ENCODE results near the gene VAMP1.
A peak's percentile ranks its signal among the peaks of the same experiment; 100 is the strongest.
"Not testable (repeated sequence)": the region's sequence is repeated elsewhere in the genome, so short reads cannot be mapped to it uniquely, and the experiment has no call there.

Gene VAMP1, protein sequence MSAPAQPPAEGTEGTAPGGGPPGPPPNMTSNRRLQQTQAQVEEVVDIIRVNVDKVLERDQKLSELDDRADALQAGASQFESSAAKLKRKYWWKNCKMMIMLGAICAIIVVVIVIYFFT

DNA sequence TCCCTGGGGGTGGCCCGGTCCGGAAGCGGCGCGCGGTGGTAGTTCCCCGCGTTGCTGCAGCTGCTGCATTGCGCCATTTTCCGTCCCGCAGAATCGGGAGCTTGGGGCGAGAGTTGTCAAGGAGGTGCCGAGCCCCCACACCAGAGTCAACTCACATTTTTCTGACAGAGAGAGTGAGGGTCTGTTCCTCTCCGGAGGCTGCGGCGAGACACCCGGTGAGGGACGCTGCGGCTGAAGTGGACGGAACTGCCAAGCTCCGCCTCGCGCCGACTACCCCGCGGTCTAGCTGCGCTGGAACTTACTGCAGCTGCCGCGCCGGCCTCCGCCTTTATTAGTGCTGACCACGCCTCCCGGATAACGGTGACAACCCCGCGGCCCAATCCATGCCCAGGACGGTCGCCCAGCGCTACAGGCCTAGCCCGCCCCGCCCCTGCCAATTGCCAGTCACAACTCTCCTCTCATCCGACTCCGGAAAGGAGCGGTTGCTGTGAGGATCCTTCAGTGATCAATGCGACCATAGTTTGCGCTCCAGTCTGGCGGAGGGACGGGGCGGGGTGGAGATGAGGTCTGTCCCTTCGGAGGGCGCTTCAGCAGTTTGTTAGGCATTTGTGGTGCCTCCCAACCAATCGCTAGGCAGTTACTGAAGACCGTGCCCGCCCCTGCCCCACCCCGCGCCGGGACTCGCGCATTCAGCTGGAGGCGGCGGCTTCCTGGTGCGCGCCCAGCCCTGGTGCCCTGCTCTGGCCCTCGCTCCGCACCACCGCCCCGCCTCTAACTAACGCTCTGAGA, at the start of gene VAMP1:
VAMP1 (minus strand) TSS at position 303 of the 789 bp plus-strand sequence; CDS start at position 157, 146 bp downstream.
- peak; percentile 95 for ATAC-seq
- Mint-ChIP-seq H3K4me1 (peaks cover 57% of the 10 kb centered on the region), H3K27me3 (no peaks in the 10 kb centered on the region), H3K4me3 (peak within 1 kb of the TSS; percentile 78 to 88), H3K9me3 (peaks cover 0 to 4% of the 10 kb centered on the region in 2 donors), H3K27ac (peak within 1 kb of the TSS; percentile 76 to 91)
- DNase-seq, result peak; percentile 98 to 99

DNA sequence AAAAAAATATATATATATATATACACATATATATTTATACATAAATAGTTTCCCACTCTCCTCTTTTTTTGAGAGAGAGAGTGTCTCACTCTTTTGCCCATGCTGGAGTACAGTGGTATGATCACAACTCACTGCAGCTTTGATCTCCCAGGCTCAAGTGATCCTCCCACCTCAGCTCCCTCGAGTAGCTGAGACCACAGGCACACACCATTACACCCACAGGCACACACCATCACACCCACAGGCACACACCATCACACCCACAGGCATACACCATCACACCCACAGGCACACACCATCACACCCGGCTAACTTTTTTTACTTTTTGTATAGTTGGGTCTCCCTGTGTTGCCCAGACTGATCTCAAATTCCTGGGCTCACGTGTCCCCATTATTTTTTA, 49.7 kb upstream of the VAMP1 start:
- Mint-ChIP-seq H3K27me3 (no peaks in the 10 kb centered on the region), H3K4me1 (no peaks in the 10 kb centered on the region), H3K4me3 (no peak overlapping the region), H3K9me3 (no peaks in the 10 kb centered on the region), H3K27ac (no peak overlapping the region)
- DNase-seq (no peak), ATAC-seq (no peak)

DNA sequence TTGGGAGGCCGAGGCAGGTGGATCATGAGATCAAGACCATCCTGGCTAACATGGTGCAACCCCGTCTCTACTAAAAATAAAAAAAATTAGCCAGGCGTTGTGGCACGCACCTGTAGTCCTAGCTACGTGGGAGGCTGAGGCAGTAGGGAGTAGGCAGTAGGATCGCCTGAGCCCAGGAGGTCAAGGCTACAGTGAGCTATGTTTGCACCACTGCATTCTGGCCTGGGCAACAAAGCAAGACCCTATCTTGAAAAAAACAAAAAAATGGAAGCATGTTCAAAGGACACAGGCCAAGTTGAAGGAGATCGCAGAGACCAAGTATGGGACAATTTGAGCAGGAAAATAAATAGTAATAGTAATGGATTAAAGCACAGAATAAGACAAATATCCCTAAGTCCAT, 37.6 kb upstream of the VAMP1 start:
- no peaks in the 10 kb centered on the region for H3K9me3 Mint-ChIP-seq
- no peak overlapping the region for H3K27ac Mint-ChIP-seq
- ATAC-seq (no peak), DNase-seq (no peak)
- H3K27me3 Mint-ChIP-seq, result no peaks in the 10 kb centered on the region
- H3K4me1 Mint-ChIP-seq, result peaks cover 9% of the 10 kb centered on the region
- H3K4me3 Mint-ChIP-seq, result no peak overlapping the region

DNA sequence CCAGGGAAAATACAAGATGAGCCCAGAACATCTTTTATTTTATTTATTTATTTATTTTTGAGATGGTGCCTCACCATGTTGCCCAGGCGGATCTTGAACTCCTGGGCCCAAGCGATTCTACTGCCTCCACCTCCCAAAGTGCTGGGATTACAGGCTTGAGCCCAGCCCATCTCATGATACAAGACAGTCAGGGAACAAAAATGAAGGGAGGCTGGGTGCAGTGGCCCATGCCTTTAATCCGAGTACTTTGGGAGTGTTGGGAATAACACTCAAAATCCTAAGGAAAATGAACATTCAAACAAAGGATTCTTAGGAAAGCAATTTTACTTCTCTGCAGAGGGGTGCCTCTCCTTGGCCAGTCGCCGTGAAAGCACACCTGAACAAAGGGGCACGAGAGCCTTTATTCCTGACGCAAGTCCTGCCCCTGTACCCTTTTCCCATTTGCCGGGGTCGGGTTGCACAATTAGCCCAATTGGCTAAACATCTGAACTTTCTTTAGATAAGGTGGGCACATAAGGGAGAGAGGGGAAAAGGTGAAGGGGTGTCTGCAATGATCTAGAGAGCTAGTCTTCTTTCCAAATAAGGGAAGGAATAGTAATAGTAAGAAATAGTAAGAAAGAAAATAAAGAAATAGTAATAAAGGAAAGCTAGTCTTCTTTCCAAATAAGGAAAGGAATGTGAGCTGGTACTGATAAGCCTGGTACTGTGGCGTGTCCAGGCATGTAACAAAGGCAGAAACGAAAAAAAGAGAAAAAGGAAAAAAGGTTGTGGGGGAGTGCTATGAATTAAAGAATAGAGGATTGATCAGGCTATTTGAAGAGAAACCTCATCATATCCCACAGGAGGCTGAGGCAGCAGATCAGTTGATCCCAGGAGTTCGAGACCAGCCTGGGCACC, 36.9 kb upstream of the VAMP1 start:
- Mint-ChIP-seq H3K4me1 (peaks cover 9% of the 10 kb centered on the region), H3K9me3 (no peaks in the 10 kb centered on the region), H3K4me3 (no peak overlapping the region), H3K27ac (no peak overlapping the region), H3K27me3 (no peaks in the 10 kb centered on the region)
- DNase-seq, result no peak
- no peak for ATAC-seq

DNA sequence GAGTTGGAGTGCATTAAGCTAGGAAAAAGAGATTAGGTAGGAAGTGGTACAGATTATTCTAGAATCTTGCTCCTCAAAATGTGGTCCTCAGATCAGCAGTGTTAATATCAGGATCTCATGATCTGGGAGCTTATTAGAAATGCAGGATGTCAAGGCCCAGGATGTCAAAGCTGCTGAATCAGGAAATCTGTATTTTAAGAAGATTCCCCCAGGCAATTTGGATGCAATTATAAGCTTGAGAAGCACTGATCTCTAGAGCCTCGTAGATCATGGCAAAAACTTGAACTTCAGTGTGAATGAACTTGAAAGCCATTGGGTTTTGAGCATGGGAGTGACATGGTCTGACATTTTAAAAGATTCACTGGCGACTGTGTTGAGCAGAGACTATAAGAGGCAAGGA, 30.0 kb upstream of the VAMP1 start:
- no peaks in the 10 kb centered on the region for H3K27me3 Mint-ChIP-seq
- H3K9me3 Mint-ChIP-seq, result no peaks in the 10 kb centered on the region
- no peak for ATAC-seq
- no peak overlapping the region for H3K27ac Mint-ChIP-seq
- no peak overlapping the region for H3K4me3 Mint-ChIP-seq
- DNase-seq, result no peak
- peaks cover 13% of the 10 kb centered on the region for H3K4me1 Mint-ChIP-seq

DNA sequence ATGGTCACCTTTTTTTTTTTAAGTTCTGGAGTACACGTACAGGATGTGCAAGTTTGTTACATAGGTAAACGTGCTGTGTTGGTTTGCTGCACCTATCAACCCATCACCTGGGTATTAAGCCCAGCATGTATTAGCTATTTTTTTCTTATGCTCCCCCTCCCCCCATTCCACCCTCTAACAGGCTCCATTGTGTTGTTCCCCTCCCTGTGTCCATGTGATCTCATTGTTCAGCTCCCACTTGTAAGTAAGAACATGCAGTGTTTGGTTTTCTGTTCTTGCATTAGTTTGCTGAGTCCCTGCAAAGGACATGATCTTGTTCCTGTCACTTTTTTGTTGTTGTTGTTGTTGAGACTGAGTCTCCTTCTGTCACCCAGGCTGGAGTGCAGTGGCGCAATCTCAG, 26.8 kb upstream of the VAMP1 start:
- H3K9me3 Mint-ChIP-seq, H3K27me3 Mint-ChIP-seq, ATAC-seq, DNase-seq: not testable (repeated sequence)
- Mint-ChIP-seq H3K4me1 (peaks cover 25% of the 10 kb centered on the region), H3K27ac (peak overlapping the region in 1 of 2 donors; percentile 78), H3K4me3 (peak overlapping the region; percentile 1 to 12)

DNA sequence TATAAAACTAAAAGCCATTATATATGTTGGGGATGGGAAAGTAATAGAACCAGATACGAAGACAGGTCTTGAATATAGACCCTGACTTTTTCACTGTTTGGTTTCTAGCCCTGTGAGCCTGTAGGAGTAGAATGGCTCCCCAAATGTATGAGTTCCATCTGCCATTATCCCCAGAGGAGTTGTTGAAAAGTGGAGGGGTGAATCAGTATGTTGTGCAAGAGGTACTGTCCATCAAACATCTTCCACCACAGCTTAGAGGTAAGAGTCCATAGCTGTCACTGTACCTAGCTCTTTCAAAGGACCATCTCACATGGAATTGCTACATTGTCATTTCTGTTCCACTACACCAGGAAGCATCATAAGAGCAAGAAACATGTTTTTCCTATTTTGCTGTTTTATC, 24.5 kb upstream of the VAMP1 start:
- H3K27me3 Mint-ChIP-seq, result no peaks in the 10 kb centered on the region
- ATAC-seq (no peak), DNase-seq (no peak)
- H3K4me3 Mint-ChIP-seq, result peak overlapping the region; percentile 91 to 97
- H3K4me1 Mint-ChIP-seq, result peaks cover 33% of the 10 kb centered on the region
- peak overlapping the region in 1 of 2 donors; percentile 95 for H3K27ac Mint-ChIP-seq
- H3K9me3 Mint-ChIP-seq, result no peaks in the 10 kb centered on the region

DNA sequence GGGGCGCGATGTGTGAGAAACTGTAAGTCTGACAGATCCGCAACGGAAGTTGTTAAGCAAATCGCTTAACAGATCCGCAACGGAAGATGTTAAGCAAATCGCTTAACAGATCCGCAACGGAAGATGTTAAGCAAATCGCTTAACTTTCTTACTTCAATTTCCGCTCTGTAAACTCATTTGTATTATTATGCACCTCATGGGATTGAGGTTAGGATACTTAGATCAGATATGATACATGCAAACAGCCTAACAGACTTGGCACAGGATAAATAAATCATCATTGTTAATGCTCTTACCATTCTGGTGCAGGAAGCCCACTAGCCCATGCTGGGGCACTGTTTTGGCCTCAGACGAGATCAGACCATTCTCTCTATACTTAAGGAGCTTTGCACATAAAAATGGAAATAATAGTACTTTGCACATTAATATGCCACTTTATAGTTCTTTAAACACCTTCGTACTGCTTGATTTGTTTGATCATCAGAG, 23.8 kb upstream of the VAMP1 start:
- ATAC-seq (peak; percentile 13), DNase-seq (peak in 1 of 2 donors; percentile 19)
- Mint-ChIP-seq H3K9me3 (no peaks in the 10 kb centered on the region), H3K4me3 (peak overlapping the region; percentile 91 to 97), H3K4me1 (peaks cover 33% of the 10 kb centered on the region), H3K27ac (peak overlapping the region; percentile 95 to 97), H3K27me3 (no peaks in the 10 kb centered on the region)

DNA sequence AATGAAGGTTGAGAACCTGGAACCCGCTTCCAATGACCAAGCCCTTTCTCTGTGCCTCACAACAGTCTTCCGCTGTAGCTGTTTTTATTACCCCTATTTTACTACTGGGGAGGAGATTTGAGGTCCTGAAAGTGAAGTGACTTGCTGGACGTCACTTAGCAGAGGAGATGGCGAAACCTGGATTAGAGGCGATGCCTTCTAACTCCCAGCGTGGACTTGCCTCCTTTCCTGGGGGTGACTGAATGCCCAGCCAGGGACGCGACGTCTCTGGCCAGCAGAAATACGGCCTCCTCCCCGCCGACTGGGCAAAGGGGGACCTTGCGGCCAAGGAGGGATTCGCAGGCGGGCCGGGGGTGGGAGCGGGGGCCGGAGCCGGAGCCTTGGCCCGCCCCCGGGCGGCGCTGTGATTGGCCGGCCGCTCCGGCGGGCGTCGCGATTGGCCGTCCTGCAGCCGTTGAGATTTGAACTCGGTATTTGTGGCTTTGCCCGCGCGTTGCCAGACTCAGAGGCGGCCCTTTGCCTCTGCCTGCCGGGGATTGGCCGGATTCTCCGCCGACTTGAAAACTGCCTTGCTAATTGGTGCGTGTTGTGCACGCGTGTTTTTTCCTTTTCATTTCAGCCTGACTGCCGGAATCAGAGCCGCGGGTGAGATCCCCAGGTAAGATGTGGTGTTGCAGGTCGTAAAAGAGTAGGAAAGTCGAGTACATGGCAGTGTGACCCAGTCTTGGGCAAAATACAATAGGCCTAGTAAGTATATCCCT, 23.2 kb upstream of the VAMP1 start, which contains the start of gene NCAPD2:
NCAPD2 (plus strand) TSS at position 606 of the 761 bp plus-strand sequence. CDS start 997 bp downstream, outside the sequence.
- peak; percentile 90 for ATAC-seq
- peak within 1 kb of the TSS; percentile 96 to 99 for H3K27ac Mint-ChIP-seq
- no peaks in the 10 kb centered on the region for H3K9me3 Mint-ChIP-seq
- H3K4me3 Mint-ChIP-seq, result peak within 1 kb of the TSS; percentile 91 to 97
- DNase-seq, result peak; percentile 95 to 97
- H3K4me1 Mint-ChIP-seq, result peaks cover 33% of the 10 kb centered on the region
- H3K27me3 Mint-ChIP-seq, result no peaks in the 10 kb centered on the region

DNA sequence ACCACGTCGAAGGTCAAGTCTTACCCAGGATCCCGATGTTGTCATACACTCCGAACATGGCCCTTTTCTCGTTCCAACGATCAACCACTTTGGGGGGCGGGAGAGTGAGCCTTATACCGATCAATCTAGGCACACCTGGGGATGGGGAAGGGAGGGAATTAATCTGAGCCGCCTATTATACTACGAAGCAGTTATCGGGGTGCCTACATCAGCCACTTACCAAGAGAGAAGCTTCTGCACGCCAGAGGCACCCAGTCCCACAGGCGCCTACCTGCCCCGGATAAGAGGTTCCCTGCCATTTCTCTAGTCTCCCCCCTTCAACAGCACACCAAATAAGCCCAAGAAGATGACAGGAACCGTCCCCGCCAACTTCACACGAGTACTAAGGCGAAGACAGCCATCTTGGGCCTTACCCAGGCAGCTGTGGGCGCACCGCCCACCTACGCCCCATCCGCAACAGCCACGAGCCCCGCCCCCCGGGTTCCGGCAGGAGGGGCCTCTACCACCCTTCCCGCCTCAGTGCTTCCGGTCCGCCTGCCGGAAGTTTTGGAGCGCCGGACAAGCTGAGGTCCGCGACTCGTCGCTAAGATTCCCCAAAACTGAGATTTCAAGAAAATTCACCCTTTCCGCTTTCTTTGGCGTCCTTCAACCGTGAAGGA, 22.5 kb upstream of the VAMP1 start, which contains the start of gene MRPL51:
MRPL51 (minus strand) TSS at position 425 of the 659 bp plus-strand sequence; CDS start at position 299, 126 bp downstream.
- Mint-ChIP-seq H3K4me3 (peak within 1 kb of the TSS; percentile 91 to 97), H3K27ac (peak within 1 kb of the TSS; percentile 96 to 99), H3K4me1 (peaks cover 33% of the 10 kb centered on the region), H3K9me3 (no peaks in the 10 kb centered on the region), H3K27me3 (no peaks in the 10 kb centered on the region)
- DNase-seq (peak; percentile 96 to 98), ATAC-seq (peak; percentile 85)

DNA sequence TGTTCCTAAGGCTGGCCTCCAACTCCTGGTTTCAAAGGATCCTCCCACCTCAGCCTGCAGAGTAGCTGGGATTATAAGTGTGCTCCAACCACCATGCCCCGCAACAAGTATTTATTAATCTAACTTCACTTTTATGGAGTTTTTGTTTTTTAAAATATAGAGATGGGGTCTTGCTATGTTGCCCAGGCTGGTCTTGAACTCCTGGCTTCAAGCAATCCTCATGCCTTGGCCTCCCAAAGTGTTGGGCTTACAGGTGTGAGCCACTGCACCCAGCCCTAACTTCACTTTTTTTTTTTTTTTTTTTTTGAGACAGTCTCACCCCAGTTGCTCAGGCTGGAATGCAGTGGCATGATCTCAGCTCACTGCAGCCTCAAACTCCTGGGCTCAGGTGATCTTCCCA, 20.2 kb upstream of the VAMP1 start:
- peaks cover 22% of the 10 kb centered on the region for H3K4me1 Mint-ChIP-seq
- not testable (repeated sequence) for H3K27me3 Mint-ChIP-seq, H3K4me3 Mint-ChIP-seq, ATAC-seq, H3K27ac Mint-ChIP-seq, DNase-seq, H3K9me3 Mint-ChIP-seq

DNA sequence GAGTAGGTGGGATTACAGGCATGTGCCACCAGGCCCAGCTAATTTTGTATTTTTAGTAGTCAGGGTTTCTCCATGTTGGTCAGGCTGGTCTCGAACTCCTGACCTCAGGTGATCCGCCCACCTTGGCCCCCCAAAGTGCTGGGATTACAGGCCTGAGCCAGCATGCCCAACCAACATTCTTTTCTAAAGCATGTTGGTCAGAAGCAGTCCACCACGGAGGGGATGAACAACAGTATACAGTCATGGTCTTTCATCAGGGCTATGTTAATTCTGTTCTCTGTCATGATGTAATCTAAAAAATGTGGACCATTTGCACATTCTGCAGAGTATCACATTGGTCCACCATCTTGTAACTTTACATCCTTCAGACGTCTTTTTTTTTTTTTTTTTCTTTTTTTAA, 19.0 kb upstream of the VAMP1 start:
- no peak for ATAC-seq
- H3K4me1 Mint-ChIP-seq, result peaks cover 10% of the 10 kb centered on the region
- H3K27ac Mint-ChIP-seq, result no peak overlapping the region
- no peaks in the 10 kb centered on the region for H3K9me3 Mint-ChIP-seq
- DNase-seq, result no peak
- H3K27me3 Mint-ChIP-seq, result no peaks in the 10 kb centered on the region
- H3K4me3 Mint-ChIP-seq, result no peak overlapping the region

DNA sequence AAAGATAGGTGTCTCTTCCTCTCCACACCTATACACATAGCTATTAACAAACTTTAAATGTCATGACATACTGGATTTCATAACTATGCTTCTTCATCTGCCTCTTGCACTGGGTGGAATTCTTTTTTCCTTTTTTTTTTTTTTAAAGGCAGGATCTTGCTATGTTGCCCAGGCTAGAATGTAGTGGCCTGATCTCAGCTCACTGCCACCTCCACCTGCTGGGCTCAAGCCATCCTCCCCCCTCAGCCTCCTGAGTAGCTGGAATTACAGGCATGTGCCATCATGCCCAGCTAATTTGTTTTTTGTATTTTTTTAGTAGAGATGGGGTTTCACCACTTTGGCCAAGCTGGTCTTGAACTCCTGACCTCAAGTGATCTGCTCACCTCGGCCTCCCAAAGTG, 17.8 kb upstream of the VAMP1 start:
- DNase-seq, result no peak
- Mint-ChIP-seq H3K27ac (peak overlapping the region in 1 of 2 donors; percentile 58), H3K9me3 (no peaks in the 10 kb centered on the region), H3K4me3 (no peak overlapping the region), H3K4me1 (peaks cover 10% of the 10 kb centered on the region), H3K27me3 (no peaks in the 10 kb centered on the region)
- ATAC-seq, result no peak

DNA sequence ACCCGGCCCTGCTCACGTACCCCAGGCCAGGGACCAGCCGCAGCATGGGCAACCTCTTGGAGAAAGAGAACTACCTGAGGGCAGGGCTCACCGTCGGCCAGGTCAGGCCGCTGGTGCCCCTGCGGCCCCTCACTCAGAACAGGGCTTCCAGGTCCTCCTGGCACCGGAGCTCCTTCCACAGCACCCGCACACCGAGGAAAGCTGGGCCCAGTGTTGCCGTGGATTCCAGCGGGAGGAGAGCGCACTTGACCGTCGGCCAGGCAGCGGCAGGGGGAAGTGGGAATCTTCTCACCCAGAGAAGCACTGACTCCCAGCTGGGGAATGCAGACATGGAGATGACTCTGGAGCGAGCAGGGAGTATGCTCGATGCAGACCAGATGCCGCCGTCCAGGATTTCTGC, 7.9 kb upstream of the VAMP1 start:
- H3K27ac Mint-ChIP-seq, result no peak overlapping the region
- no peak overlapping the region for H3K4me3 Mint-ChIP-seq
- DNase-seq (no peak), ATAC-seq (no peak)
- H3K27me3 Mint-ChIP-seq, result no peaks in the 10 kb centered on the region
- H3K4me1 Mint-ChIP-seq, result no peaks in the 10 kb centered on the region
- no peaks in the 10 kb centered on the region for H3K9me3 Mint-ChIP-seq
